Suprapubic skin (tissue), 4 donors: ENCODE results near the gene LRMDA. TPM values are rescaled to one million over a fixed set of nuclear protein-coding genes. Genes with fewer than 3 reads are reported as not detected.
"Not testable (repeated sequence)": the region's sequence is repeated elsewhere in the genome, so short reads cannot be mapped to it uniquely, and the experiment has no call there.

Experiments used
- DNase-seq, 2 donors: peaks; one replicate each; pipeline ENCODE4 v3.0.0-alpha.2; 2019; ENCODE audit warnings: low spot score in 2 of 2
- H3K27ac ChIP-seq: fragments of 200-600 bp; sonication (generic); one replicate; pipeline ENCODE4 v1.5.1; 2019
- H3K27me3 ChIP-seq: fragments of 200-600 bp; sonication (generic); one replicate; pipeline ENCODE4 v1.5.1; 2019
- H3K36me3 ChIP-seq: fragments of 200-600 bp; sonication (generic); one replicate; pipeline ENCODE4 v1.5.1; 2019
- H3K4me1 ChIP-seq: fragments of 200-600 bp; sonication (generic); one replicate; pipeline ENCODE4 v1.5.1; 2019
- H3K4me3 ChIP-seq: fragments of 200-600 bp; sonication (generic); one replicate; pipeline ENCODE4 v1.5.1; 2019; ENCODE audit warnings: mild to moderate bottlenecking
- H3K9me3 ChIP-seq: fragments of 200-600 bp; sonication (generic); one replicate; pipeline ENCODE4 v1.5.1; 2019
- CTCF ChIP-seq, 2 donors: fragments of 200-600 bp in 1 of 2; fragments of 450-650 bp in 1 of 2; sonication (generic) in 1 of 2; IDR thresholded peaks; one replicate each; pipeline ENCODE4 v1.5.1; 2016 to 2019; ENCODE audit warnings: antibody characterized with exemption in 2 of 2, mild to moderate bottlenecking in 1 of 2, moderate library complexity in 1 of 2
- EP300 ChIP-seq: sonication (generic); formaldehyde crosslinking; IDR thresholded peaks from one replicate; pipeline ENCODE4 v1.6.1; 2017; ENCODE audit warnings: antibody characterized with exemption
- POLR2A ChIP-seq, 2 donors: fragments of 450-650 bp; IDR thresholded peaks; one replicate each; pipeline ENCODE4 v1.6.1; 2017; ENCODE audit warnings: antibody characterized with exemption in 2 of 2, mild to moderate bottlenecking in 2 of 2, moderate library complexity in 2 of 2
- POLR2AphosphoS5 ChIP-seq, 3 donors: sonication (generic); formaldehyde crosslinking; IDR thresholded peaks; one replicate each; pipeline ENCODE4 v1.6.1; 2017; ENCODE audit warnings: antibody characterized with exemption in 3 of 3
- WGBS: methylation state at CpG from one replicate; pipeline ENCODE4 v1.1.5; 2018; 5-methylcytosine and 5-hydroxymethylcytosine counted together
- total RNA-seq, 4 donors: library from RNA; depleted of rRNA; stranded (reverse); fragments of >200 nt; gene quantifications; one replicate each; pipeline ENCODE4 v1.1.0, GENCODE V29; 2016

Gene LRMDA
- total RNA-seq, 4 donors from 2014 or later, result 0.10 to 2.9 (median 1.9) TPM; not detected in 1

GRCh38 chr10:75617485-75618155 lies 186.2 kb downstream of the LRMDA start:
- TF ChIP-seq EP300 (peak; percentile 16), POLR2A (IDR thresholded peaks at IDR 0.05) (no peak), POLR2AphosphoS5 (IDR thresholded peaks at IDR 0.05) (no peak), CTCF (IDR thresholded peaks at IDR 0.05) (no peak)
- H3K27ac ChIP-seq, result no peak overlapping the region
- no peak for DNase-seq
- no peaks in the 10 kb centered on the region for H3K9me3 ChIP-seq
- H3K27me3 ChIP-seq, result no peaks in the 10 kb centered on the region
- peaks cover 7% of the 10 kb centered on the region for H3K4me1 ChIP-seq
- H3K36me3 ChIP-seq, result no peaks in the 10 kb centered on the region
- WGBS, result 90% methylated on average over 4 of the region's 4 CpGs
- H3K4me3 ChIP-seq, result no peak overlapping the region

- no peak overlapping the region for H3K27ac ChIP-seq
- H3K27me3 ChIP-seq, result no peaks in the 10 kb centered on the region
- no peaks in the 10 kb centered on the region for H3K9me3 ChIP-seq
- TF ChIP-seq EP300 (no peak), POLR2AphosphoS5 (IDR thresholded peaks at IDR 0.05) (no peak), POLR2A (IDR thresholded peaks at IDR 0.05) (no peak)
- no peak overlapping the region for H3K4me3 ChIP-seq
- DNase-seq, result no peak
- H3K4me1 ChIP-seq, result no peaks in the 10 kb centered on the region
- no peaks in the 10 kb centered on the region for H3K36me3 ChIP-seq
- WGBS, result 86% methylated on average over 3 of the region's 3 CpGs
These were observed 188.2 kb downstream of the LRMDA start for GRCh38 chr10:75619635-75620034.

- Histone ChIP-seq H3K9me3 (no peaks in the 10 kb centered on the region), H3K4me1 (no peaks in the 10 kb centered on the region), H3K36me3 (no peaks in the 10 kb centered on the region), H3K4me3 (no peak overlapping the region), H3K27me3 (no peaks in the 10 kb centered on the region), H3K27ac (no peak overlapping the region)
- no peak for DNase-seq
- no peak for TF ChIP-seq POLR2AphosphoS5 (IDR thresholded peaks at IDR 0.05)
- TF ChIP-seq EP300, result no peak
- no peak for TF ChIP-seq POLR2A (IDR thresholded peaks at IDR 0.05)
- TF ChIP-seq CTCF (IDR thresholded peaks at IDR 0.05), result no peak
These were observed 188.9 kb downstream of the LRMDA start for GRCh38 chr10:75620356-75620755.

GRCh38 chr10:75621003-75621402 lies 189.6 kb downstream of the LRMDA start:
- not testable (repeated sequence) for H3K36me3 ChIP-seq, H3K27me3 ChIP-seq, H3K4me1 ChIP-seq, H3K9me3 ChIP-seq, H3K27ac ChIP-seq, H3K4me3 ChIP-seq, DNase-seq
- 99% methylated on average over 4 of the region's 4 CpGs for WGBS

GRCh38 chr10:75622503-75622902 lies 191.1 kb downstream of the LRMDA start:
- DNase-seq, result no peak
- H3K27ac ChIP-seq, result no peak overlapping the region
- H3K27me3 ChIP-seq, result no peaks in the 10 kb centered on the region
- no peaks in the 10 kb centered on the region for H3K4me1 ChIP-seq
- 96% methylated on average over 1 of the region's 1 CpG for WGBS
- no peaks in the 10 kb centered on the region for H3K36me3 ChIP-seq
- no peak for TF ChIP-seq CTCF (IDR thresholded peaks at IDR 0.05)
- no peak for TF ChIP-seq EP300
- TF ChIP-seq POLR2A (IDR thresholded peaks at IDR 0.05), result no peak
- TF ChIP-seq POLR2AphosphoS5 (IDR thresholded peaks at IDR 0.05), result no peak
- H3K4me3 ChIP-seq, result no peak overlapping the region
- H3K9me3 ChIP-seq, result no peaks in the 10 kb centered on the region

- no peaks in the 10 kb centered on the region for H3K9me3 ChIP-seq
- no peaks in the 10 kb centered on the region for H3K4me1 ChIP-seq
- H3K27me3 ChIP-seq, result no peaks in the 10 kb centered on the region
- H3K27ac ChIP-seq, result no peak overlapping the region
- H3K4me3 ChIP-seq, result no peak overlapping the region
- TF ChIP-seq POLR2A (IDR thresholded peaks at IDR 0.05) (no peak), CTCF (IDR thresholded peaks at IDR 0.05) (no peak), EP300 (no peak), POLR2AphosphoS5 (IDR thresholded peaks at IDR 0.05) (no peak)
- no peak for DNase-seq
- WGBS, result 60% methylated on average over 10 of the region's 10 CpGs
- no peaks in the 10 kb centered on the region for H3K36me3 ChIP-seq
These were observed 192.1 kb downstream of the LRMDA start for GRCh38 chr10:75623310-75624093.
